ENCODE measurements around the gene TVP23C. TPM values are rescaled to one million over a fixed set of nuclear protein-coding genes. Genes with fewer than 3 reads are reported as not detected.

TVP23C gene
- total RNA-seq, 1 experiment from 2014 or later: 45.5 TPM

DNA sequence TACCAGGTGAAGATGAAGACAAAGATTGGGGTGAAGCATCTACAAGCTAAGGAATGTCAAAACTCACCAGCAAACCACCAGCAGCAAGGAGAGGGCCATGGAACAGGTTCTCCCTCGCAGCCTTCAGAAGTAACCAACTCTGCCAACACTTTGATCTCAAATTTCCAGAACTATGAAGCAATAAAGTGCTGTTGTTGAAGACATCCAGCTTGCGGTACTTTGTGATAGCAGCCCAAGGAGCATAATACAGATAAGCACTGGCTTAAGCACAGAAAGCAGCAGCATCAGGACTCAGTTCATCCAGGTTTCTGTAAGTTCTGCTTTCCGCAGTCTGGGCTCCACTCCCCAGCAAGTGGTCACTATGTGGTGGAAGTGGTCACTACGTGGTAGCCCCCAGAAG is 79.9 kb downstream of the TVP23C start:
- intact Hi-C loops (cut with micrococcal nuclease; ENCODE audit: unreplicated experiment): no loop called here
- H3K4me3 ChIP-seq: no peak overlapping the region
- no TSS peak for BruUV-seq (replicated peaks)
- H2AFZ ChIP-seq: no peak overlapping the region
- no peaks in the 10 kb centered on the region for H3K9me3 ChIP-seq (ENCODE audit: insufficient read depth, low read depth)
- no peak overlapping the region for H3K4me2 ChIP-seq
- H3K79me2 ChIP-seq (ENCODE audit: low read depth): no peaks in the 10 kb centered on the region
- H4K20me1 ChIP-seq (ENCODE audit: insufficient read depth): no peaks in the 10 kb centered on the region
- no peaks in the 10 kb centered on the region for H3K4me1 ChIP-seq (replicated peaks; ENCODE audit: insufficient read depth)
- ChIA-PET CTCF (interaction anchor here (0.6 kb wide), 1 partner anchor 145 kb away, joined by 4 read pairs; no protein-coding TSS in a partner anchor), POLR2A (ENCODE audit: unreplicated experiment) (no interaction called here)
- no peak for TF ChIP-seq EZH2 (IDR thresholded peaks at IDR 0.05; ENCODE audit: low read depth)
- TF ChIP-seq, protein P1, sequence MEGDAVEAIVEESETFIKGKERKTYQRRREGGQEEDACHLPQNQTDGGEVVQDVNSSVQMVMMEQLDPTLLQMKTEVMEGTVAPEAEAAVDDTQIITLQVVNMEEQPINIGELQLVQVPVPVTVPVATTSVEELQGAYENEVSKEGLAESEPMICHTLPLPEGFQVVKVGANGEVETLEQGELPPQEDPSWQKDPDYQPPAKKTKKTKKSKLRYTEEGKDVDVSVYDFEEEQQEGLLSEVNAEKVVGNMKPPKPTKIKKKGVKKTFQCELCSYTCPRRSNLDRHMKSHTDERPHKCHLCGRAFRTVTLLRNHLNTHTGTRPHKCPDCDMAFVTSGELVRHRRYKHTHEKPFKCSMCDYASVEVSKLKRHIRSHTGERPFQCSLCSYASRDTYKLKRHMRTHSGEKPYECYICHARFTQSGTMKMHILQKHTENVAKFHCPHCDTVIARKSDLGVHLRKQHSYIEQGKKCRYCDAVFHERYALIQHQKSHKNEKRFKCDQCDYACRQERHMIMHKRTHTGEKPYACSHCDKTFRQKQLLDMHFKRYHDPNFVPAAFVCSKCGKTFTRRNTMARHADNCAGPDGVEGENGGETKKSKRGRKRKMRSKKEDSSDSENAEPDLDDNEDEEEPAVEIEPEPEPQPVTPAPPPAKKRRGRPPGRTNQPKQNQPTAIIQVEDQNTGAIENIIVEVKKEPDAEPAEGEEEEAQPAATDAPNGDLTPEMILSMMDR (conservative IDR thresholded peaks at IDR 0.05): no peak
- H3K9me2 ChIP-seq (ENCODE audit: insufficient read depth): no peaks in the 10 kb centered on the region
- H3K27me3 ChIP-seq (ENCODE audit: insufficient read depth, low read depth): no peaks in the 10 kb centered on the region
- no peak for DNase-seq
- H3K27ac ChIP-seq: no peak overlapping the region
- H3K36me3 ChIP-seq (ENCODE audit: low read depth): no peaks in the 10 kb centered on the region
- H3F3A ChIP-seq (ENCODE audit: insufficient read depth, low read depth): no peaks in the 10 kb centered on the region

DNA sequence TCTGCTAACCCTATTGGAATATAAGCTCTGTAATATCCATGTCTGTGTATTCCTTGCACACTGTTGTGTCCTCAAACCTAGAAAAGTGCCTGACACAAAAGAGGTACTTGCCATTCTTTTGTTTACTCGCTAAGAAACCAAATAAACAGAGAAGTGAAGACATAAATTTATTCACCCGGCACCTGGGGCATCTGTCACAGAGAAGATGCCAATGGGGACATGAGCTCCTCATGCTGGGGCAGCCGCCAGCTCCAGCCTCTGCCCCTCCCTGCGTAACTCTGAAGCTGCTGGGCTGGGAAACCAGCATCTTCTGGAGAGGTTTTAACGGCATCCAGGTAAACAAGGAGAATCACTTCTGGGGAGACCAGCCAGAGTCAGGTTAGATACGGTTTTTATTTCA is 80.8 kb downstream of the TVP23C start:
- intact Hi-C loops (cut with micrococcal nuclease; ENCODE audit: unreplicated experiment): no loop called here
- Histone ChIP-seq H4K20me1 (ENCODE audit: insufficient read depth) (no peaks in the 10 kb centered on the region), H3K4me2 (no peak overlapping the region), H3K79me2 (ENCODE audit: low read depth) (no peaks in the 10 kb centered on the region), H3K9me3 (ENCODE audit: insufficient read depth, low read depth) (no peaks in the 10 kb centered on the region), H3K9me2 (ENCODE audit: insufficient read depth) (no peaks in the 10 kb centered on the region), H3K36me3 (ENCODE audit: low read depth) (no peaks in the 10 kb centered on the region), H3F3A (ENCODE audit: insufficient read depth, low read depth) (no peaks in the 10 kb centered on the region), H2AFZ (no peak overlapping the region), H3K4me3 (no peak overlapping the region), H3K4me1 (replicated peaks; ENCODE audit: insufficient read depth) (no peaks in the 10 kb centered on the region), H3K27ac (no peak overlapping the region), H3K27me3 (ENCODE audit: insufficient read depth, low read depth) (no peaks in the 10 kb centered on the region)
- ChIA-PET POLR2A (ENCODE audit: unreplicated experiment) (no interaction called here), CTCF (no interaction called here)
- no peak for TF ChIP-seq EZH2 (IDR thresholded peaks at IDR 0.05; ENCODE audit: low read depth)
- TF ChIP-seq, protein P1 (conservative IDR thresholded peaks at IDR 0.05): no peak
- DNase-seq: no peak
- BruUV-seq (replicated peaks): no TSS peak

DNA sequence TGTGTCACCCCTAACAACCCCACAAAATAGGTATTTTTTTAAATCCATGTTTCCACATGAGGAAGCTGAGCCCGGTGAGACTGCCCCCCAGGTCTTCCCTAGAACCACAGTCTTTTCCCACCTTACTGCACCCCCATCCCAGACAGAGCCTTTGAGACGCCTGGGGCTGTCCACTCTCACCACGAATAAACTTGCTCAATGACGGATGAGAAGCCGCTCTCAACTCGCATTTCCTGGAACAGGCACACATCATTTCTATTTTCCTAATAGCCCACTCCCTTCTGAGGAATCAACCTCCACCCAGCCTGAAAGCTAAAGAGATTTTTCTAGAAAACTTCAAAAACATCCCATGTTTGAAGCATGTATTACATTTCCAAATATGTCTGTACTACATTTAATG is 81.8 kb downstream of the TVP23C start:
- no peaks in the 10 kb centered on the region for H3K79me2 ChIP-seq (ENCODE audit: low read depth)
- H2AFZ ChIP-seq: no peak overlapping the region
- no peak for DNase-seq
- no peaks in the 10 kb centered on the region for H3K4me1 ChIP-seq (replicated peaks; ENCODE audit: insufficient read depth)
- H3K27ac ChIP-seq: no peak overlapping the region
- no peak for TF ChIP-seq EZH2 (IDR thresholded peaks at IDR 0.05; ENCODE audit: low read depth)
- TF ChIP-seq, protein P1 (conservative IDR thresholded peaks at IDR 0.05): no peak
- H3K36me3 ChIP-seq (ENCODE audit: low read depth): no peaks in the 10 kb centered on the region
- intact Hi-C loops (cut with micrococcal nuclease; ENCODE audit: unreplicated experiment): no loop called here
- POLR2A ChIA-PET (ENCODE audit: unreplicated experiment): no interaction called here
- no peaks in the 10 kb centered on the region for H3K9me2 ChIP-seq (ENCODE audit: insufficient read depth)
- no peak overlapping the region for H3K4me3 ChIP-seq
- BruUV-seq (replicated peaks): no TSS peak
- no peaks in the 10 kb centered on the region for H3K27me3 ChIP-seq (ENCODE audit: insufficient read depth, low read depth)
- H3F3A ChIP-seq (ENCODE audit: insufficient read depth, low read depth): no peaks in the 10 kb centered on the region
- H3K4me2 ChIP-seq: no peak overlapping the region
- no peaks in the 10 kb centered on the region for H4K20me1 ChIP-seq (ENCODE audit: insufficient read depth)
- H3K9me3 ChIP-seq (ENCODE audit: insufficient read depth, low read depth): no peaks in the 10 kb centered on the region
- CTCF ChIA-PET: no interaction called here

Measured in PC-9 (cell line).